CD4-positive, alpha-beta T cell treated with Interleukin-10 for 1 hour (primary cell): ENCODE results near the gene AP3B1.
"Not testable (repeated sequence)": the region's sequence is repeated elsewhere in the genome, so short reads cannot be mapped to it uniquely, and the experiment has no call there.

Experiments
- DNase-seq: peaks from one replicate; pipeline ENCODE4 v3.0.0-alpha.2; 2020

AP3B1 gene

GRCh38 chr5:78060421-78060820, 234.1 kb downstream of the AP3B1 start:
- DNase-seq = no peak

- DNase-seq = no peak
These were observed 235.9 kb downstream of the AP3B1 start for GRCh38 chr5:78058625-78059024.

- DNase-seq = no peak
These were observed 237.5 kb downstream of the AP3B1 start for GRCh38 chr5:78056901-78057514.

GRCh38 chr5:78056053-78056452, 238.4 kb downstream of the AP3B1 start:
- no peak for DNase-seq

GRCh38 chr5:78050888-78051287, 243.6 kb downstream of the AP3B1 start:
- no peak for DNase-seq

GRCh38 chr5:78046823-78047222, 247.7 kb downstream of the AP3B1 start:
- DNase-seq = not testable (repeated sequence)

GRCh38 chr5:78046006-78046405, 248.5 kb downstream of the AP3B1 start:
- no peak for DNase-seq

- DNase-seq = no peak
These were observed 252.7 kb downstream of the AP3B1 start for GRCh38 chr5:78041805-78042204.

- DNase-seq = no peak
These were observed 269.0 kb downstream of the AP3B1 start for GRCh38 chr5:78025540-78025939.

GRCh38 chr5:78019744-78020143, 274.8 kb downstream of the AP3B1 start:
- DNase-seq = no peak

GRCh38 chr5:78016863-78017529, 277.5 kb downstream of the AP3B1 start:
- no peak for DNase-seq

GRCh38 chr5:78009937-78010527, 284.5 kb downstream of the AP3B1 start:
- no peak for DNase-seq

GRCh38 chr5:78008356-78008967, 286.0 kb downstream of the AP3B1 start:
- DNase-seq = peak; percentile 3

GRCh38 chr5:78007233-78007632, 287.3 kb downstream of the AP3B1 start:
- no peak for DNase-seq

- no peak for DNase-seq
These were observed 288.0 kb downstream of the AP3B1 start for GRCh38 chr5:78006449-78006848.

- no peak for DNase-seq
These were observed 289.3 kb downstream of the AP3B1 start for GRCh38 chr5:78005021-78005785.

GRCh38 chr5:78004559-78004958, 289.9 kb downstream of the AP3B1 start:
- no peak for DNase-seq

- DNase-seq = no peak
These were observed 290.6 kb downstream of the AP3B1 start for GRCh38 chr5:78003919-78004318.

GRCh38 chr5:78003450-78003849, 291.0 kb downstream of the AP3B1 start:
- no peak for DNase-seq

GRCh38 chr5:78002690-78003089, 291.8 kb downstream of the AP3B1 start:
- DNase-seq = no peak

- DNase-seq = no peak
These were observed 293.3 kb downstream of the AP3B1 start for GRCh38 chr5:78001197-78001596.

GRCh38 chr5:78000191-78000590, 294.3 kb downstream of the AP3B1 start:
- no peak for DNase-seq

- DNase-seq = no peak
These were observed 295.1 kb downstream of the AP3B1 start for GRCh38 chr5:77999399-77999798.
